GM23338 (cell line): ENCODE data around the gene RHOB. TPM values are rescaled to one million over a fixed set of nuclear protein-coding genes. Genes with fewer than 3 reads are reported as not detected.

ENCODE experiments used
- ATAC-seq: fragments of 200-7000 bp; cut with Tn5 transposase; 3 replicates; pipeline ENCODE4 v1.9.1; 2020
- DNase-seq: peaks from one replicate; pipeline ENCODE4 v3.0.0-alpha.2; 2015; ENCODE audit warnings: low spot score
- H2AFZ ChIP-seq: fragments of 200-600 bp; sonication (generic); 2 replicates; pipeline ENCODE4 v1.8.0; 2016; ENCODE audit warnings: antibody characterized with exemption, mild to moderate bottlenecking, moderate library complexity
- H3F3A ChIP-seq: fragments of 200-600 bp; sonication (generic); replicated peaks from 2 replicates; pipeline ENCODE4 v1.8.0; 2017; ENCODE audit warnings: antibody characterized with exemption, mixed run types, low read depth
- H3K27ac ChIP-seq: fragments of 200-600 bp; sonication (generic); 2 replicates; pipeline ENCODE4 v1.6.1; 2016; ENCODE audit warnings: low read depth
- H3K27me3 ChIP-seq: fragments of 200-600 bp; sonication (generic); 2 replicates; pipeline ENCODE4 v1.8.0; 2016; ENCODE audit warnings: mild to moderate bottlenecking, mixed run types, moderate library complexity; ENCODE audit not compliant: insufficient read depth
- H3K36me3 ChIP-seq: fragments of 200-600 bp; sonication (generic); 2 replicates; pipeline ENCODE4 v1.8.0; 2016; ENCODE audit warnings: mild to moderate bottlenecking; ENCODE audit not compliant: insufficient read depth
- H3K4me1 ChIP-seq: fragments of 200-600 bp; sonication (generic); 2 replicates; pipeline ENCODE4 v1.8.0; 2016; ENCODE audit warnings: mild to moderate bottlenecking, moderate library complexity; ENCODE audit not compliant: insufficient read depth
- H3K4me2 ChIP-seq: fragments of 200-600 bp; sonication (generic); 2 replicates; pipeline ENCODE4 v1.7.1; 2017; ENCODE audit warnings: mixed run types
- H3K4me3 ChIP-seq: fragments of 200-600 bp; sonication (generic); 2 replicates; pipeline ENCODE4 v1.6.1; 2016; ENCODE audit warnings: mixed run types
- H3K79me2 ChIP-seq: fragments of 200-600 bp; sonication (generic); replicated peaks from 2 replicates; pipeline ENCODE4 v1.8.0; 2017; ENCODE audit warnings: mild to moderate bottlenecking; ENCODE audit not compliant: insufficient read depth
- H3K9me2 ChIP-seq: fragments of 200-600 bp; sonication (generic); 2 replicates; pipeline ENCODE4 v1.8.0; 2017; ENCODE audit not compliant: insufficient read depth
- H4K20me1 ChIP-seq: fragments of 200-600 bp; sonication (generic); replicated peaks from 2 replicates; pipeline ENCODE4 v1.8.0; 2017; ENCODE audit warnings: mild to moderate bottlenecking; ENCODE audit not compliant: insufficient read depth
- H3K27ac Mint-ChIP-seq: 2 replicates; pipeline ENCODE4 v1.8.0; 2020; ENCODE audit warnings: inconsistent platforms, mild to moderate bottlenecking, moderate library complexity, mixed read lengths
- H3K27me3 Mint-ChIP-seq: 3 replicates; pipeline ENCODE4 v1.8.0; 2022; ENCODE audit warnings: low read depth, mild to moderate bottlenecking, moderate library complexity, mixed read lengths, inconsistent platforms; ENCODE audit not compliant: insufficient read depth, poor library complexity
- H3K36me3 Mint-ChIP-seq: 3 replicates; pipeline ENCODE4 v1.8.0; 2021; ENCODE audit warnings: low read depth, mild to moderate bottlenecking, inconsistent platforms, moderate library complexity, mixed read lengths
- H3K4me1 Mint-ChIP-seq: 3 replicates; pipeline ENCODE4 v1.8.0; 2020; ENCODE audit warnings: mild to moderate bottlenecking, inconsistent platforms, mixed read lengths
- H3K4me3 Mint-ChIP-seq: 3 replicates; pipeline ENCODE4 v1.8.0; 2021; ENCODE audit warnings: moderate library complexity, mild to moderate bottlenecking, inconsistent platforms, mixed read lengths
- H3K9me3 Mint-ChIP-seq: 3 replicates; pipeline ENCODE4 v1.8.0; 2020; ENCODE audit warnings: moderate library complexity, mild to moderate bottlenecking, inconsistent platforms, mixed read lengths
- CREB1 ChIP-seq: fragments of 250-450 bp; sonication (Bioruptor Pico); IDR thresholded peaks from 2 replicates; pipeline ENCODE4 v1.5.0; 2020; ENCODE audit warnings: low read depth, mild to moderate bottlenecking, moderate library complexity
- EZH2 ChIP-seq: fragments of 200-600 bp; sonication (generic); IDR thresholded peaks from one replicate; pipeline ENCODE4 v1.8.0; 2017; ENCODE audit warnings: antibody characterized with exemption, mild to moderate bottlenecking, low read depth; ENCODE audit not compliant: unreplicated experiment
- EZH2phosphoT487 ChIP-seq: fragments of 200-600 bp; sonication (generic); IDR thresholded peaks from one replicate; pipeline ENCODE4 v1.8.1; 2018; ENCODE audit warnings: antibody characterized with exemption; ENCODE audit not compliant: unreplicated experiment
- NANOG ChIP-seq: IDR thresholded peaks from 2 replicates; pipeline ENCODE4 v1.6.1; 2016; ENCODE audit warnings: antibody characterized with exemption, borderline replicate concordance
- polyA plus RNA-seq: library from polyadenylated mRNA; unstranded; fragments of >200 nt; fragmentation: Nextera tagmentation; extraction: Ambion mirVana; gene quantifications from 2 replicates; pipeline ENCODE4 v1.2.1, GENCODE V29; 2016
- total RNA-seq: library from RNA; depleted of rRNA; stranded (reverse); fragments of >200 nt; shearing (Covaris generic); gene quantifications from 2 replicates; pipeline ENCODE4 v1.2.3, GENCODE V29; 2014
- TF ChIP-seq, protein P1 (sequence below): IDR thresholded peaks from one replicate; pipeline ENCODE4 v1.6.1; 2018; ENCODE audit warnings: antibody characterized with exemption; ENCODE audit not compliant: unreplicated experiment
- TF ChIP-seq, protein P2 (sequence below), 2 experiments: fragments of 200-600 bp in 1 of 2; sonication (generic) in 1 of 2; conservative IDR thresholded peaks; 2 replicates each; pipeline versions ENCODE4 v1.5.1 to v1.6.1; 2016 to 2017; ENCODE audit warnings: antibody characterized with exemption in 2 of 2, low read depth in 2 of 2, mild to moderate bottlenecking in 2 of 2, moderate library complexity in 1 of 2

Gene RHOB
- total and polyA plus RNA-seq, 2 experiments from 2014 or later: 6.6 to 26.9 TPM

DNA sequence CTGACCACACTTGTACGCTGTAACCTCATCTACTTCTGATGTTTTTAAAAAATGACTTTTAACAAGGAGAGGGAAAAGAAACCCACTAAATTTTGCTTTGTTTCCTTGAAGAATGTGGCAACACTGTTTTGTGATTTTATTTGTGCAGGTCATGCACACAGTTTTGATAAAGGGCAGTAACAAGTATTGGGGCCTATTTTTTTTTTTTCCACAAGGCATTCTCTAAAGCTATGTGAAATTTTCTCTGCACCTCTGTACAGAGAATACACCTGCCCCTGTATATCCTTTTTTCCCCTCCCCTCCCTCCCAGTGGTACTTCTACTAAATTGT is 2.1 kb downstream of the RHOB start:
- Histone ChIP-seq H3K9me2 (no peaks in the 10 kb centered on the region), H2AFZ (no peak overlapping the region), H3K4me1 (peaks cover 23% of the 10 kb centered on the region), H3K27me3 (peaks cover 68% of the 10 kb centered on the region), H3K79me2 (no peaks in the 10 kb centered on the region), H3K27ac (no peak overlapping the region), H3F3A (0 out of 2 replicates have a peak, but pooled peaks cover 5% of the 10 kb centered on the region), H3K36me3 (no peaks in the 10 kb centered on the region), H4K20me1 (peaks cover 12% of the 10 kb centered on the region; the same call in 1 of the 2 replicates), H3K4me3 (peak overlapping the region; percentile 73; the same call in 1 of the 2 replicates), H3K4me2 (0 out of 2 replicates have a peak overlapping the region, but pooled peaks have one; percentile 93)
- Mint-ChIP-seq H3K27ac (no peak overlapping the region), H3K36me3 (no peaks in the 10 kb centered on the region), H3K9me3 (no peaks in the 10 kb centered on the region), H3K27me3 (peaks cover 46% of the 10 kb centered on the region), H3K4me1 (peaks cover 42% of the 10 kb centered on the region), H3K4me3 (peak overlapping the region; percentile 80)
- TF ChIP-seq, protein P1, sequence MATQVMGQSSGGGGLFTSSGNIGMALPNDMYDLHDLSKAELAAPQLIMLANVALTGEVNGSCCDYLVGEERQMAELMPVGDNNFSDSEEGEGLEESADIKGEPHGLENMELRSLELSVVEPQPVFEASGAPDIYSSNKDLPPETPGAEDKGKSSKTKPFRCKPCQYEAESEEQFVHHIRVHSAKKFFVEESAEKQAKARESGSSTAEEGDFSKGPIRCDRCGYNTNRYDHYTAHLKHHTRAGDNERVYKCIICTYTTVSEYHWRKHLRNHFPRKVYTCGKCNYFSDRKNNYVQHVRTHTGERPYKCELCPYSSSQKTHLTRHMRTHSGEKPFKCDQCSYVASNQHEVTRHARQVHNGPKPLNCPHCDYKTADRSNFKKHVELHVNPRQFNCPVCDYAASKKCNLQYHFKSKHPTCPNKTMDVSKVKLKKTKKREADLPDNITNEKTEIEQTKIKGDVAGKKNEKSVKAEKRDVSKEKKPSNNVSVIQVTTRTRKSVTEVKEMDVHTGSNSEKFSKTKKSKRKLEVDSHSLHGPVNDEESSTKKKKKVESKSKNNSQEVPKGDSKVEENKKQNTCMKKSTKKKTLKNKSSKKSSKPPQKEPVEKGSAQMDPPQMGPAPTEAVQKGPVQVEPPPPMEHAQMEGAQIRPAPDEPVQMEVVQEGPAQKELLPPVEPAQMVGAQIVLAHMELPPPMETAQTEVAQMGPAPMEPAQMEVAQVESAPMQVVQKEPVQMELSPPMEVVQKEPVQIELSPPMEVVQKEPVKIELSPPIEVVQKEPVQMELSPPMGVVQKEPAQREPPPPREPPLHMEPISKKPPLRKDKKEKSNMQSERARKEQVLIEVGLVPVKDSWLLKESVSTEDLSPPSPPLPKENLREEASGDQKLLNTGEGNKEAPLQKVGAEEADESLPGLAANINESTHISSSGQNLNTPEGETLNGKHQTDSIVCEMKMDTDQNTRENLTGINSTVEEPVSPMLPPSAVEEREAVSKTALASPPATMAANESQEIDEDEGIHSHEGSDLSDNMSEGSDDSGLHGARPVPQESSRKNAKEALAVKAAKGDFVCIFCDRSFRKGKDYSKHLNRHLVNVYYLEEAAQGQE: no peak
- DNase-seq (no peak), ATAC-seq (no peak)

DNA sequence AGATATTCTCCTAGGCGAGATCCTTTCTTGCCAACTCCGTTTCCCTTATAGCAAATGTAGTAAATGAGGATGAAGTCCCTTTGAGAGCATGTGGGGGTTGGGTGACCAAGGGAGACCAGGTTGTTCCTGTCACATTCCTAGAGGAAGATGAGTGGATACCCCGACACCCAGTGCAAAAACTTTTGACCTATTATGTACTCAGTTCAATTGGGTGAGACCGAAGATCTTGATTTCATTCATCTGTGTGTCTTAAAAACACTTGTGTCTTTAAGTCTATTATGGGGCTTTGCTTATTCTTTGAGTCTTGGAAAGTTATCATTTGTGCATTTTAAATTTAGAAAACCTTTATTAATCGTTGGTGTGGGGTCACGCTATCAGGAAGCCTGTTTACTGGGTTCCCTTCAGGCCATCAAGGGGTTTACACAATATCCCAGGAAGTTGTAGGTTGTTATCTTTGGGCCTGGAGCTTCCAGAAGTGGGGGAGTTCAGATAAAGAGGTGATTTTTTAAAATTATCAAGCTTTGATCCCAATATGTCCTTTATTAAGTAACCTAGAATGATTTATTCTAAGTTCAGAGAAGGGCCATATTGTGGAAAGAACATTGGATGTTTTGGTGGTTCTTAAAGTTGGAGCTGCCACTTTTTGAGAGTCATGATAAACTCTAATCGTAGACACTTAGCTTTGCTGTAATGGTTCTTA is 2.8 kb downstream of the RHOB start:
- Histone ChIP-seq H4K20me1 (peaks cover 12% of the 10 kb centered on the region; the same call in 1 of the 2 replicates), H3K79me2 (no peaks in the 10 kb centered on the region), H3K4me3 (no peak overlapping the region), H3F3A (0 out of 2 replicates have a peak, but pooled peaks cover 5% of the 10 kb centered on the region), H3K27ac (no peak overlapping the region), H2AFZ (no peak overlapping the region), H3K4me2 (no peak overlapping the region), H3K36me3 (no peaks in the 10 kb centered on the region), H3K9me2 (no peaks in the 10 kb centered on the region), H3K27me3 (peaks cover 68% of the 10 kb centered on the region), H3K4me1 (peaks cover 16% of the 10 kb centered on the region)
- Mint-ChIP-seq H3K9me3 (no peaks in the 10 kb centered on the region), H3K4me3 (peak overlapping the region; percentile 17; the same call in 2 of the 3 replicates), H3K4me1 (peaks cover 35% of the 10 kb centered on the region; the same call in 2 of the 3 replicates), H3K36me3 (no peaks in the 10 kb centered on the region), H3K27me3 (peaks cover 45% of the 10 kb centered on the region), H3K27ac (no peak overlapping the region)
- DNase-seq: no peak
- ATAC-seq: no peak
- TF ChIP-seq CREB1 (CRISPR knock-in tag) (no peak), NANOG (no peak), EZH2phosphoT487 (no peak), EZH2 (no peak)
- TF ChIP-seq, protein P2, sequence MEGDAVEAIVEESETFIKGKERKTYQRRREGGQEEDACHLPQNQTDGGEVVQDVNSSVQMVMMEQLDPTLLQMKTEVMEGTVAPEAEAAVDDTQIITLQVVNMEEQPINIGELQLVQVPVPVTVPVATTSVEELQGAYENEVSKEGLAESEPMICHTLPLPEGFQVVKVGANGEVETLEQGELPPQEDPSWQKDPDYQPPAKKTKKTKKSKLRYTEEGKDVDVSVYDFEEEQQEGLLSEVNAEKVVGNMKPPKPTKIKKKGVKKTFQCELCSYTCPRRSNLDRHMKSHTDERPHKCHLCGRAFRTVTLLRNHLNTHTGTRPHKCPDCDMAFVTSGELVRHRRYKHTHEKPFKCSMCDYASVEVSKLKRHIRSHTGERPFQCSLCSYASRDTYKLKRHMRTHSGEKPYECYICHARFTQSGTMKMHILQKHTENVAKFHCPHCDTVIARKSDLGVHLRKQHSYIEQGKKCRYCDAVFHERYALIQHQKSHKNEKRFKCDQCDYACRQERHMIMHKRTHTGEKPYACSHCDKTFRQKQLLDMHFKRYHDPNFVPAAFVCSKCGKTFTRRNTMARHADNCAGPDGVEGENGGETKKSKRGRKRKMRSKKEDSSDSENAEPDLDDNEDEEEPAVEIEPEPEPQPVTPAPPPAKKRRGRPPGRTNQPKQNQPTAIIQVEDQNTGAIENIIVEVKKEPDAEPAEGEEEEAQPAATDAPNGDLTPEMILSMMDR (conservative IDR thresholded peaks at IDR 0.05; ENCODE audit: low read depth in 2 of 2): no peak
- TF ChIP-seq, protein P1: no peak
